ENCODE measurements around the gene GLRA1. TPM values are rescaled to one million over a fixed set of nuclear protein-coding genes. Genes with fewer than 3 reads are reported as not detected.

The GLRA1 gene
- total RNA-seq, 4 donors from 2014 or later = not detected

DNA sequence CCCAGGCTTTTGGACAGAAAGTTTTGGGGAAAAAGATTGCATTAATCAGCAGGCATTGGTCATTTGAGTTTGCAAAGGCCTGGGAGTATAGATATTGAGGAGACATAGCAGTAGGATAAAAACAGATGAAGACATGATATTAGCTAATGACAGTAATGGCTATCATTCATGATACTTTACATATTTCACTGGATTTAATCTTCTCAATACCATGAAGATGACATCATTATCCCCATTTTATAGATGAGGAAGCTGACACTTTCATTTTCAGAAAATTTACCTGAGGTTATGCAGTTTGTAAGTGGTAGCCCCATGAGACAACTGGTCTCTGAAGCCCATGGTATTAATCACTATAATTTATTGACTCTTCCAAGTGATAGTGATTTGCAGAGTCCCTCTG lies 23.0 kb downstream of the GLRA1 start:
- Histone ChIP-seq H3K4me1 (peaks cover 3 to 33% (median 26%) of the 10 kb centered on the region in 4 donors), H3K36me3 (no peaks in the 10 kb centered on the region), H3K9me3 (no peaks in the 10 kb centered on the region), H3K27me3 (no peaks in the 10 kb centered on the region), H3K27ac (replicated peaks in 1 of 4) (no peak overlapping the region), H3K4me3 (no peak overlapping the region)
- DNase-seq (ENCODE audit: extremely low spot score) = no peak
- intact Hi-C loops (cut with DNase I) = no loop called here
- TF ChIP-seq POLR2AphosphoS5 (IDR thresholded peaks at IDR 0.05) (no peak), EP300 (IDR thresholded peaks at IDR 0.05) (no peak), POLR2A (IDR thresholded peaks at IDR 0.05; ENCODE audit: low read depth) (no peak)
- TF ChIP-seq, protein P1, sequence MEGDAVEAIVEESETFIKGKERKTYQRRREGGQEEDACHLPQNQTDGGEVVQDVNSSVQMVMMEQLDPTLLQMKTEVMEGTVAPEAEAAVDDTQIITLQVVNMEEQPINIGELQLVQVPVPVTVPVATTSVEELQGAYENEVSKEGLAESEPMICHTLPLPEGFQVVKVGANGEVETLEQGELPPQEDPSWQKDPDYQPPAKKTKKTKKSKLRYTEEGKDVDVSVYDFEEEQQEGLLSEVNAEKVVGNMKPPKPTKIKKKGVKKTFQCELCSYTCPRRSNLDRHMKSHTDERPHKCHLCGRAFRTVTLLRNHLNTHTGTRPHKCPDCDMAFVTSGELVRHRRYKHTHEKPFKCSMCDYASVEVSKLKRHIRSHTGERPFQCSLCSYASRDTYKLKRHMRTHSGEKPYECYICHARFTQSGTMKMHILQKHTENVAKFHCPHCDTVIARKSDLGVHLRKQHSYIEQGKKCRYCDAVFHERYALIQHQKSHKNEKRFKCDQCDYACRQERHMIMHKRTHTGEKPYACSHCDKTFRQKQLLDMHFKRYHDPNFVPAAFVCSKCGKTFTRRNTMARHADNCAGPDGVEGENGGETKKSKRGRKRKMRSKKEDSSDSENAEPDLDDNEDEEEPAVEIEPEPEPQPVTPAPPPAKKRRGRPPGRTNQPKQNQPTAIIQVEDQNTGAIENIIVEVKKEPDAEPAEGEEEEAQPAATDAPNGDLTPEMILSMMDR (IDR thresholded peaks at IDR 0.05) = no peak

DNA sequence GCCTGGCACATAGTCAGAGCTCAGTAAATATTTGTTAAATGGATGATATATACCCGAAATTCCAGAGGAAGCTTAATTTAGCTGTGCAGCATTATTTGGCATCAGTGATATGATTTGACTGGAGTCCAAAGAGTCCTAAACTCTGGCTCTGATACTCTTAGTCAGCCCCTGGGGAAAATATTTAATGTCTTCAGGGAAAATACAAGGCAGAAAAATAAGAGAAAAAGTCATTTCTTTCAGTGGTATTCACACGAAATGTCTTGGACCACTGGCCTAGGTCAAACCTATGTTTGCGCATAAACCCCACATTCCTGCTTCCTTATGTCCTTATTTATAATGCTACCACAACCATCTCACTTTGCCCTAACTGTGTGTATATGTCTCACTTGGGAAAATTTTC lies 23.8 kb downstream of the GLRA1 start:
- TF ChIP-seq POLR2A (IDR thresholded peaks at IDR 0.05; ENCODE audit: low read depth) (no peak), EP300 (IDR thresholded peaks at IDR 0.05) (no peak), POLR2AphosphoS5 (IDR thresholded peaks at IDR 0.05) (no peak)
- TF ChIP-seq, protein P1 (IDR thresholded peaks at IDR 0.05) = no peak
- H3K4me1 ChIP-seq = peaks cover 3 to 41% (median 33%) of the 10 kb centered on the region in 4 donors
- no peaks in the 10 kb centered on the region for H3K27me3 ChIP-seq
- no peaks in the 10 kb centered on the region for H3K9me3 ChIP-seq
- intact Hi-C loops (cut with DNase I) = no loop called here
- H3K36me3 ChIP-seq = no peaks in the 10 kb centered on the region
- no peak overlapping the region for H3K27ac ChIP-seq (replicated peaks in 1 of 4)
- WGBS = 42% methylated on average over 3 of the region's 3 CpGs
- DNase-seq (ENCODE audit: extremely low spot score) = no peak
- no peak overlapping the region for H3K4me3 ChIP-seq

DNA sequence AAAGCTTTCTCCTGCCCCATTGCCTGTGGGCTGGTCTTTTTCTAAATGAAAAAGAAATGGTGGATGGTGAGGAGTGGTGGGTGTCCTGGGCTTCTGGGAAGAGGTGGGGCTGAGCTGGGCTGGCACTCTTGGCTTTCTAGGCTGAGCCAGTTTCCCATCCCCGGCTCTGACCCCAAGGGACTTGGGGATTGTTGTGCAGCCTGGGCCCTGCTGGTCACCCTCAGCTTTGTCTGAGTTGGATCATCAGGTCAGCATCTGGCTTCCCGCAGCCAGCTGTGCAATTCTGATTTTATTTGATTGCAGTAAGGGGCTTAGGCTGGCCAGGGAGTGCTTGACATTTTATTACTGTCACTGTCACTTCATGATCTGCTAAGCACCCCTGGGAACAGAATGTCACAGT lies 25.3 kb downstream of the GLRA1 start:
- Histone ChIP-seq H3K27ac (replicated peaks in 1 of 4) (no peak overlapping the region), H3K9me3 (no peaks in the 10 kb centered on the region), H3K27me3 (no peaks in the 10 kb centered on the region), H3K4me1 (peaks cover 3 to 48% (median 38%) of the 10 kb centered on the region in 4 donors), H3K36me3 (no peaks in the 10 kb centered on the region), H3K4me3 (no peak overlapping the region)
- no peak for DNase-seq (ENCODE audit: extremely low spot score)
- intact Hi-C loops (cut with DNase I) = no loop called here
- TF ChIP-seq EP300 (IDR thresholded peaks at IDR 0.05) (no peak), POLR2AphosphoS5 (IDR thresholded peaks at IDR 0.05) (no peak), POLR2A (IDR thresholded peaks at IDR 0.05; ENCODE audit: low read depth) (no peak)
- TF ChIP-seq, protein P1 (IDR thresholded peaks at IDR 0.05) = no peak
- 90% methylated on average over 2 of the region's 2 CpGs for WGBS

DNA sequence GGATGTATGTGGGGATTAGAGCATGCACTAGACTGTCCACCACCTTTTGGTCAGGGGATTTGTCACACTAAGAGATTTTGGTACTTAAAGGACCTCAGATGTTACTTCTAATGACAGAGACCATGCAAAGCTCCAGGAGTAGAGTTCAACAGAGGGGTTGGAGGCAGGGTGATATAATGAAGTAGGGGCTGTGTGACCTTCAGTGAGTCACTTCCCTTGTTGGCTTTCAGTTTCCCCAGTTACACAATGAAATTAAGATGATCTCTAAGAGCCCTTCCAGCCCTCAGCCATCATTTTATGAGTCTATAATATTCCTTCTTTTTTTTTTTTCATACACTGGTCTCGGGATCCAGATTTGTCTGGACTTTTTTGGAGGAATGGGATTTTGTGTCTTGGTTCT lies 26.8 kb downstream of the GLRA1 start:
- WGBS = 96% methylated on average over 1 of the region's 1 CpG
- no peak overlapping the region for H3K27ac ChIP-seq (replicated peaks in 1 of 4)

More for the DNA sequence above, 26.8 kb downstream of the GLRA1 start:
- DNase-seq (ENCODE audit: extremely low spot score) = no peak
- TF ChIP-seq EP300 (IDR thresholded peaks at IDR 0.05) (no peak), POLR2A (IDR thresholded peaks at IDR 0.05; ENCODE audit: low read depth) (no peak), POLR2AphosphoS5 (IDR thresholded peaks at IDR 0.05) (no peak)
- TF ChIP-seq, protein P1 (IDR thresholded peaks at IDR 0.05) = no peak
- no peaks in the 10 kb centered on the region for H3K27me3 ChIP-seq
- H3K9me3 ChIP-seq = no peaks in the 10 kb centered on the region
- no peaks in the 10 kb centered on the region for H3K36me3 ChIP-seq
- no peak overlapping the region for H3K4me3 ChIP-seq
- H3K4me1 ChIP-seq = peaks cover 3 to 48% (median 38%) of the 10 kb centered on the region in 4 donors
- intact Hi-C loops (cut with DNase I) = no loop called here

All from esophagus muscularis mucosa (tissue), 4 donors.